Keratinocyte (primary cell): ENCODE results near the gene SLC26A9. TPM values are rescaled to one million over a fixed set of nuclear protein-coding genes. Genes with fewer than 3 reads are reported as not detected.
"Not testable (repeated sequence)": the region's sequence is repeated elsewhere in the genome, so short reads cannot be mapped to it uniquely, and the experiment has no call there.

Experiments used
- DNase-seq: peaks from one replicate; pipeline ENCODE4 v3.0.0-alpha.2; 2011; ENCODE audit warnings: low read depth, missing footprints, low spot score
- FAIRE-seq: peaks from 2 replicates; lab custom pipeline; 2011; peaks lifted over from hg19 to GRCh38; lab: Jason Lieb, UNC
- H2AFZ ChIP-seq: 2 replicates; pipeline ENCODE4 v1.6.0; 2012; ENCODE audit warnings: low read length, control low read depth, inconsistent platforms; ENCODE audit not compliant: control insufficient read depth
- H3K27ac ChIP-seq: 2 replicates; pipeline ENCODE4 v1.5.1; 2011; ENCODE audit warnings: low read length; ENCODE audit not compliant: control insufficient read depth, insufficient read depth
- H3K27me3 ChIP-seq: 3 replicates; pipeline ENCODE4 v1.6.0; 2011; ENCODE audit warnings: low read length; ENCODE audit not compliant: control insufficient read depth, insufficient read depth; ENCODE audit errors: extremely low read depth
- H3K36me3 ChIP-seq, 2 experiments: 2 replicates in 1 of 2; 3 replicates in 1 of 2; pipeline ENCODE4 v1.5.1; 2011; ENCODE audit warnings: low read length in 2 of 2, mild to moderate bottlenecking in 1 of 2; ENCODE audit not compliant: control insufficient read depth in 2 of 2, insufficient read depth in 2 of 2; ENCODE audit errors: extremely low read depth in 1 of 2
- H3K4me1 ChIP-seq: 3 replicates; pipeline ENCODE4 v1.5.1; 2011; ENCODE audit warnings: low read length; ENCODE audit not compliant: control insufficient read depth, insufficient read depth; ENCODE audit errors: extremely low read depth
- H3K4me2 ChIP-seq: 3 replicates; pipeline ENCODE4 v1.6.0; 2011; ENCODE audit warnings: low read depth, low read length; ENCODE audit not compliant: control insufficient read depth, insufficient read depth; ENCODE audit errors: extremely low read depth
- H3K4me3 ChIP-seq, 3 experiments: fragments of 200-600 bp in 1 of 3; sonication (generic) in 1 of 3; 2 replicates in 2 of 3; 3 replicates in 1 of 3; pipeline ENCODE4 v1.5.1; 2011 to 2016; ENCODE audit warnings: low read length in 3 of 3, mild to moderate bottlenecking in 3 of 3, control low read depth in 2 of 3, inconsistent platforms in 1 of 3, low read depth in 1 of 3, mixed read lengths in 1 of 3, mixed run types in 1 of 3, moderate library complexity in 1 of 3; ENCODE audit not compliant: control insufficient read depth in 2 of 3, insufficient read depth in 2 of 3; ENCODE audit errors: extremely low read depth in 1 of 3
- H3K79me2 ChIP-seq: 2 replicates; pipeline ENCODE4 v1.6.0; 2012; ENCODE audit warnings: low read length; ENCODE audit not compliant: control insufficient read depth, insufficient read depth
- H3K9ac ChIP-seq: 3 replicates; pipeline ENCODE4 v1.6.0; 2011; ENCODE audit warnings: low read length; ENCODE audit not compliant: control insufficient read depth, insufficient read depth; ENCODE audit errors: extremely low read depth
- H3K9me1 ChIP-seq: 3 replicates; pipeline ENCODE4 v1.6.0; 2011; ENCODE audit warnings: low read length; ENCODE audit not compliant: control insufficient read depth, insufficient read depth; ENCODE audit errors: extremely low read depth
- H3K9me3 ChIP-seq: 2 replicates; pipeline ENCODE4 v1.5.1; 2012; ENCODE audit warnings: low read depth, low read length; ENCODE audit not compliant: control insufficient read depth
- H4K20me1 ChIP-seq: 3 replicates; pipeline ENCODE4 v1.6.0; 2011; ENCODE audit warnings: low read length; ENCODE audit not compliant: control insufficient read depth, insufficient read depth; ENCODE audit errors: extremely low read depth
- EZH2 ChIP-seq: IDR thresholded peaks from one replicate; pipeline ENCODE4 v1.6.1; 2012; ENCODE audit warnings: inconsistent platforms, mild to moderate bottlenecking, low read length, moderate library complexity
- dilution Hi-C: fragments of 300-500 bp; cut with MboI; formaldehyde crosslinking; loops from one replicate; pipeline ENCODE4 v1.7.0; 2020; ENCODE audit warnings: low sequenced_read_pairs; ENCODE audit not compliant: extremely low pct_ligation_motif_present
- polyA plus RNA-seq, 5 experiments: library from polyadenylated mRNA; depleted of rRNA in 3 of 5; stranded (reverse) in 3 of 5; stranded (forward) in 1 of 5; unstranded in 1 of 5; fragments of >200 nt; gene quantifications; 1 replicate in 1 of 5; 2 replicates in 3 of 5; 3 replicates in 1 of 5; pipeline versions ENCODE4 v1.2.1 to v1.2.3, GENCODE V29; 2011 to 2012; ENCODE audit warnings: missing spikeins in 2 of 5, low read depth in 1 of 5, low replicate concordance in 1 of 5
- TF ChIP-seq, protein P1 (sequence below), 3 experiments: IDR thresholded peaks in 1 of 3; conservative IDR thresholded peaks in 1 of 3; optimal IDR thresholded peaks in 1 of 3; 2 replicates in 2 of 3; 3 replicates in 1 of 3; pipeline versions ENCODE3 to v1.5.1; 2011; ENCODE audit warnings: low read length in 3 of 3, mild to moderate bottlenecking in 3 of 3, moderate library complexity in 2 of 3, control low read depth in 1 of 3, inconsistent platforms in 1 of 3; ENCODE audit not compliant: insufficient read depth in 2 of 3; ENCODE audit errors: extremely low read depth in 1 of 3

The SLC26A9 gene
- polyA plus RNA-seq, 1 donor (not counting 4 experiments of a cell fraction or from before 2014, with no cell fraction given), result 0.03 TPM

DNA sequence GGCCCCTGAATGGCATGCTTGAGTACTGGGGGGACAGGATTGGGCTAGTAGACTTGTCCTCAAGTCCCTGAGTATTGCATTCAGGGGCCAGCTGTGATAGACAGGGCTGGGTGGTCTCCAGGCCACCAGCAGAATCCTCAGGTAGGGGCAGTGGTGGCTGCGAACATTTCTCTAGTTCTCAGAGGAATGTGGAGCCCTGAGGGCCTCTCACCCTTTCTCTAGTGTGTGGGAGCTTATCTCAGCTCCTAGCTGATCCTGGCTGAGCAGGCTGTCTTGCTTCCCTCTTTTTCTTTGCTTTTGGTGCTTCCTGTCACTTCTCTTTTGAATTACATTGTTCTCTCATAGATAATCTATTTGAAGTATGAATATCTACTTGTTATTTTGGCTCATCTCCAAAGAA, 63.3 kb downstream of the SLC26A9 start:
- no peak overlapping the region for H3K4me2 ChIP-seq
- H3K4me3 ChIP-seq, result no peak overlapping the region
- H3K79me2 ChIP-seq, result no peaks in the 10 kb centered on the region
- dilution Hi-C loops, result no loop called here
- FAIRE-seq (no peak), DNase-seq (no peak)
- no peak overlapping the region for H3K9ac ChIP-seq
- TF ChIP-seq EZH2, result no peak
- TF ChIP-seq, protein P1, sequence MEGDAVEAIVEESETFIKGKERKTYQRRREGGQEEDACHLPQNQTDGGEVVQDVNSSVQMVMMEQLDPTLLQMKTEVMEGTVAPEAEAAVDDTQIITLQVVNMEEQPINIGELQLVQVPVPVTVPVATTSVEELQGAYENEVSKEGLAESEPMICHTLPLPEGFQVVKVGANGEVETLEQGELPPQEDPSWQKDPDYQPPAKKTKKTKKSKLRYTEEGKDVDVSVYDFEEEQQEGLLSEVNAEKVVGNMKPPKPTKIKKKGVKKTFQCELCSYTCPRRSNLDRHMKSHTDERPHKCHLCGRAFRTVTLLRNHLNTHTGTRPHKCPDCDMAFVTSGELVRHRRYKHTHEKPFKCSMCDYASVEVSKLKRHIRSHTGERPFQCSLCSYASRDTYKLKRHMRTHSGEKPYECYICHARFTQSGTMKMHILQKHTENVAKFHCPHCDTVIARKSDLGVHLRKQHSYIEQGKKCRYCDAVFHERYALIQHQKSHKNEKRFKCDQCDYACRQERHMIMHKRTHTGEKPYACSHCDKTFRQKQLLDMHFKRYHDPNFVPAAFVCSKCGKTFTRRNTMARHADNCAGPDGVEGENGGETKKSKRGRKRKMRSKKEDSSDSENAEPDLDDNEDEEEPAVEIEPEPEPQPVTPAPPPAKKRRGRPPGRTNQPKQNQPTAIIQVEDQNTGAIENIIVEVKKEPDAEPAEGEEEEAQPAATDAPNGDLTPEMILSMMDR (optimal IDR thresholded peaks at IDR 0.05 in 1 of 3, IDR thresholded peaks at IDR 0.05 in 1 of 3, conservative IDR thresholded peaks at IDR 0.05 in 1 of 3; ENCODE audit: extremely low read depth in 1 of 3, insufficient read depth in 2 of 3, low read length in 3 of 3), result no peak
- H3K27me3 ChIP-seq, result peaks cover 3% of the 10 kb centered on the region
- no peaks in the 10 kb centered on the region for H3K9me1 ChIP-seq
- no peaks in the 10 kb centered on the region for H3K4me1 ChIP-seq
- H3K27ac ChIP-seq, result no peak overlapping the region
- no peak overlapping the region for H2AFZ ChIP-seq
- H3K9me3 ChIP-seq, result no peaks in the 10 kb centered on the region
- no peaks in the 10 kb centered on the region for H3K36me3 ChIP-seq
- H4K20me1 ChIP-seq, result no peaks in the 10 kb centered on the region

DNA sequence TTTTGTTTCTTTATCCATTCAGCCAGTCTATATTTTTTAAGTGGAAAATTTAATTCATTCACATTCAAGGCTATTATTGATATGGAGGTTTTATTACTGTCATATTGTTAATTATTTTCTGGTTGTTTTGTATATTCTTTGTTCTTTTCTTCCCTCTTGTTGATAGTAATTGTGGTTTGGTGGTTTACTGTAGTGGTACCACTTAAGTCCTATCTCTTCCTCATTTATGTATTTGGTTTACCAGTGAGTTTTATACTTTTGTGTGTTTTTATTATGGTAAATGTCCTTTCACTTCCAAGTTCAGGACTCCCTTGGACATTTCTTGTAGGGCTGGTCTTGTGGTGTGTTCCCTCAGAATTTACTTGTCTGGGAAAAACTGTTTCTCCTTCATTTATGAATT, 65.2 kb downstream of the SLC26A9 start:
- H3K4me3 ChIP-seq, result no peak overlapping the region
- H3K36me3 ChIP-seq, result no peaks in the 10 kb centered on the region
- TF ChIP-seq, protein P1 (optimal IDR thresholded peaks at IDR 0.05 in 1 of 3, IDR thresholded peaks at IDR 0.05 in 1 of 3, conservative IDR thresholded peaks at IDR 0.05 in 1 of 3; ENCODE audit: extremely low read depth in 1 of 3, insufficient read depth in 2 of 3, low read length in 3 of 3), result no peak
- no peak for TF ChIP-seq EZH2
- no peak overlapping the region for H3K4me2 ChIP-seq
- DNase-seq, result no peak
- no peak overlapping the region for H2AFZ ChIP-seq
- H3K9me3 ChIP-seq, result no peaks in the 10 kb centered on the region
- H3K9ac ChIP-seq, result no peak overlapping the region
- H3K79me2 ChIP-seq, result no peaks in the 10 kb centered on the region
- dilution Hi-C loops, result no loop called here
- H3K27me3 ChIP-seq, result peaks cover 3% of the 10 kb centered on the region
- FAIRE-seq, result no peak
- no peaks in the 10 kb centered on the region for H3K9me1 ChIP-seq
- H3K4me1 ChIP-seq, result no peaks in the 10 kb centered on the region
- H4K20me1 ChIP-seq, result no peaks in the 10 kb centered on the region
- no peak overlapping the region for H3K27ac ChIP-seq

DNA sequence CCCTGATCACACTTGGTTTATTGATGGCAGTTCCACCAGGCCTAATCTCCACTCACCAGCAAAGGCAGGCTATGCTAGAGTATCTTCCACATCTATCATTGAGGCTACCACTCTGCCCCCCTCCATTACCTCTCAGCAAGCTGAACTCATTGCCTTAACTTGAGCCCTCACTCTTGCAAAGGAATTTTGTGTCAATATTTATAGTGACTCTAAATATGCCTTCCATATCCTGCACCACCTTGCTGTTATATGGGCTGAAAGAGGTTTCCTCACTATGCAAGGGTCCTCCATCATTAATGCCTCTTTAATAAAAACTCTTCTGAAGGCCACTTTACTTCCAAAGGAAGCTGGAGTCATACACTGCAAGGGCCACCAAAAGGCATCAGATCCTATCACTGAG, 70.1 kb downstream of the SLC26A9 start:
- H2AFZ ChIP-seq, H3K9me3 ChIP-seq, H3K4me3 ChIP-seq, H3K79me2 ChIP-seq, H4K20me1 ChIP-seq, H3K4me2 ChIP-seq, H3K36me3 ChIP-seq, FAIRE-seq, DNase-seq, H3K27ac ChIP-seq, H3K4me1 ChIP-seq, H3K27me3 ChIP-seq, H3K9me1 ChIP-seq, H3K9ac ChIP-seq, dilution Hi-C loops: not testable (repeated sequence)
